Activated naive CD8-positive, alpha-beta T cell treated with anti-CD3 and anti-CD28 coated beads for 36 hours (primary cell): ENCODE data around the gene SHB. TPM values are rescaled to one million over a fixed set of nuclear protein-coding genes. Genes with fewer than 3 reads are reported as not detected.

ENCODE experiments used
- DNase-seq: peaks from one replicate; pipeline ENCODE4 v3.0.0; 2021
- H3K27ac Mint-ChIP-seq: one replicate; pipeline ENCODE4 v1.8.0; 2022; ENCODE audit warnings: mild to moderate bottlenecking, moderate library complexity, mixed read lengths
- H3K27me3 Mint-ChIP-seq: one replicate; pipeline ENCODE4 v1.8.0; 2022; ENCODE audit warnings: mild to moderate bottlenecking, mixed read lengths
- H3K36me3 Mint-ChIP-seq: one replicate; pipeline ENCODE4 v1.8.0; 2021; ENCODE audit warnings: mild to moderate bottlenecking, mixed read lengths
- H3K4me1 Mint-ChIP-seq: one replicate; pipeline ENCODE4 v1.8.0; 2021; ENCODE audit warnings: mixed read lengths
- H3K4me3 Mint-ChIP-seq: one replicate; pipeline ENCODE4 v1.8.0; 2022; ENCODE audit warnings: mild to moderate bottlenecking, moderate library complexity, mixed read lengths
- H3K9me3 Mint-ChIP-seq: one replicate; pipeline ENCODE4 v1.8.0; 2022; ENCODE audit warnings: mixed read lengths
- total RNA-seq, 2 experiments: library from RNA; stranded (reverse); gene quantifications; one replicate each; pipeline ENCODE4 v1.2.3, GENCODE V29; 2021

SHB gene
- total RNA-seq, 2 experiments from 2014 or later: 1.2 to 1.8 TPM

GRCh38 chr9:38044706-38045105 is 24.3 kb downstream of the SHB start:
- no peaks in the 10 kb centered on the region for H3K36me3 Mint-ChIP-seq
- peaks cover 10% of the 10 kb centered on the region for H3K4me1 Mint-ChIP-seq
- DNase-seq: no peak
- no peaks in the 10 kb centered on the region for H3K27me3 Mint-ChIP-seq
- no peak overlapping the region for H3K4me3 Mint-ChIP-seq
- no peak overlapping the region for H3K27ac Mint-ChIP-seq
- H3K9me3 Mint-ChIP-seq: no peaks in the 10 kb centered on the region

GRCh38 chr9:38043931-38044623 is 24.9 kb downstream of the SHB start:
- Mint-ChIP-seq H3K9me3 (no peaks in the 10 kb centered on the region), H3K4me1 (peaks cover 10% of the 10 kb centered on the region), H3K27me3 (no peaks in the 10 kb centered on the region), H3K4me3 (no peak overlapping the region), H3K36me3 (no peaks in the 10 kb centered on the region), H3K27ac (no peak overlapping the region)
- no peak for DNase-seq

GRCh38 chr9:38042626-38043357 is 26.2 kb downstream of the SHB start:
- no peak for DNase-seq
- Mint-ChIP-seq H3K27ac (no peak overlapping the region), H3K27me3 (no peaks in the 10 kb centered on the region), H3K4me3 (no peak overlapping the region), H3K4me1 (peaks cover 5% of the 10 kb centered on the region), H3K36me3 (no peaks in the 10 kb centered on the region), H3K9me3 (no peaks in the 10 kb centered on the region)

- H3K27ac Mint-ChIP-seq: no peak overlapping the region
- H3K9me3 Mint-ChIP-seq: no peaks in the 10 kb centered on the region
- no peak for DNase-seq
- no peaks in the 10 kb centered on the region for H3K36me3 Mint-ChIP-seq
- no peaks in the 10 kb centered on the region for H3K27me3 Mint-ChIP-seq
- H3K4me3 Mint-ChIP-seq: no peak overlapping the region
- H3K4me1 Mint-ChIP-seq: no peaks in the 10 kb centered on the region
These were observed 27.3 kb downstream of the SHB start for GRCh38 chr9:38041564-38042243.

- H3K27me3 Mint-ChIP-seq: no peaks in the 10 kb centered on the region
- H3K9me3 Mint-ChIP-seq: no peaks in the 10 kb centered on the region
- no peak overlapping the region for H3K4me3 Mint-ChIP-seq
- H3K27ac Mint-ChIP-seq: no peak overlapping the region
- no peaks in the 10 kb centered on the region for H3K36me3 Mint-ChIP-seq
- no peak for DNase-seq
- H3K4me1 Mint-ChIP-seq: no peaks in the 10 kb centered on the region
These were observed 28.9 kb downstream of the SHB start for GRCh38 chr9:38039907-38040682.

GRCh38 chr9:38039090-38039906 is 29.7 kb downstream of the SHB start:
- no peaks in the 10 kb centered on the region for H3K4me1 Mint-ChIP-seq
- DNase-seq: no peak
- H3K9me3 Mint-ChIP-seq: no peaks in the 10 kb centered on the region
- H3K27ac Mint-ChIP-seq: no peak overlapping the region
- H3K36me3 Mint-ChIP-seq: no peaks in the 10 kb centered on the region
- no peak overlapping the region for H3K4me3 Mint-ChIP-seq
- H3K27me3 Mint-ChIP-seq: no peaks in the 10 kb centered on the region

GRCh38 chr9:38038307-38039089 is 30.5 kb downstream of the SHB start:
- Mint-ChIP-seq H3K9me3 (no peaks in the 10 kb centered on the region), H3K27ac (no peak overlapping the region), H3K4me1 (no peaks in the 10 kb centered on the region), H3K36me3 (no peaks in the 10 kb centered on the region), H3K4me3 (no peak overlapping the region), H3K27me3 (no peaks in the 10 kb centered on the region)
- no peak for DNase-seq

GRCh38 chr9:38037981-38038306 is 31.1 kb downstream of the SHB start:
- no peaks in the 10 kb centered on the region for H3K9me3 Mint-ChIP-seq
- no peaks in the 10 kb centered on the region for H3K4me1 Mint-ChIP-seq
- no peaks in the 10 kb centered on the region for H3K27me3 Mint-ChIP-seq
- no peaks in the 10 kb centered on the region for H3K36me3 Mint-ChIP-seq
- DNase-seq: no peak
- no peak overlapping the region for H3K27ac Mint-ChIP-seq
- H3K4me3 Mint-ChIP-seq: no peak overlapping the region

GRCh38 chr9:38036359-38037084 is 32.5 kb downstream of the SHB start:
- H3K4me1 Mint-ChIP-seq: no peaks in the 10 kb centered on the region
- no peak for DNase-seq
- no peak overlapping the region for H3K27ac Mint-ChIP-seq
- no peaks in the 10 kb centered on the region for H3K36me3 Mint-ChIP-seq
- no peak overlapping the region for H3K4me3 Mint-ChIP-seq
- no peaks in the 10 kb centered on the region for H3K27me3 Mint-ChIP-seq
- no peaks in the 10 kb centered on the region for H3K9me3 Mint-ChIP-seq

- Mint-ChIP-seq H3K4me3 (no peak overlapping the region), H3K4me1 (no peaks in the 10 kb centered on the region), H3K36me3 (no peaks in the 10 kb centered on the region), H3K9me3 (no peaks in the 10 kb centered on the region), H3K27ac (no peak overlapping the region), H3K27me3 (no peaks in the 10 kb centered on the region)
- DNase-seq: no peak
These were observed 33.2 kb downstream of the SHB start for GRCh38 chr9:38035873-38036272.

- Mint-ChIP-seq H3K27me3 (no peaks in the 10 kb centered on the region), H3K27ac (no peak overlapping the region), H3K4me3 (no peak overlapping the region), H3K4me1 (peaks cover 7% of the 10 kb centered on the region), H3K9me3 (no peaks in the 10 kb centered on the region), H3K36me3 (no peaks in the 10 kb centered on the region)
- no peak for DNase-seq
These were observed 35.1 kb downstream of the SHB start for GRCh38 chr9:38033941-38034340.

GRCh38 chr9:38032266-38033110 is 36.5 kb downstream of the SHB start:
- H3K36me3 Mint-ChIP-seq: no peaks in the 10 kb centered on the region
- no peaks in the 10 kb centered on the region for H3K27me3 Mint-ChIP-seq
- H3K27ac Mint-ChIP-seq: no peak overlapping the region
- H3K4me1 Mint-ChIP-seq: peaks cover 7% of the 10 kb centered on the region
- no peak overlapping the region for H3K4me3 Mint-ChIP-seq
- H3K9me3 Mint-ChIP-seq: no peaks in the 10 kb centered on the region
- no peak for DNase-seq

- Mint-ChIP-seq H3K27me3 (no peaks in the 10 kb centered on the region), H3K9me3 (no peaks in the 10 kb centered on the region), H3K4me1 (peaks cover 7% of the 10 kb centered on the region), H3K27ac (no peak overlapping the region), H3K36me3 (no peaks in the 10 kb centered on the region), H3K4me3 (no peak overlapping the region)
- no peak for DNase-seq
These were observed 37.4 kb downstream of the SHB start for GRCh38 chr9:38031594-38031993.
